ENCODE data around the gene CCDC148.

DNA sequence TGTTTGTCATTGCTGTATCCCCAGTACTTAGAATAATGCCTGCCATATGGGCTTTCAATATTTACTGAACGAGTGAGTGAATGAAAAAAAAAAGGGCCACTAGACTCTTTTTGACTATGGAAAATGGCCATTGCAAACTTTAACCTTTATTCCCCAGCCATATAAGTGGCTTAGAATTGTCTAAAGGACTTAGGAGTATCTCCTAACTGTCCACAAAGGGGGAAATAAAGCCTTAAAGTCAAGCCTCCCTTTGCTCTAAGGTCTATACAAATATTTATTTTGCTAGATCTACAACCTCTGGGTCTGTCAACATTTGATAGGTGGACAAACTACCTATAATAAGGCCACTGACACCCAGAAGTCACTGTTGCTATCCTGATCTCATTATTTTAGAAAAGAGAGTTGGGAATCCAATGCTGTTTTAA, 329.2 kb downstream of the CCDC148 start:
- TF ChIP-seq EP300 (IDR thresholded peaks at IDR 0.05; ENCODE audit: borderline replicate concordance) (no peak), REST (IDR thresholded peaks at IDR 0.05; ENCODE audit: low read depth) (no peak), YY1 (IDR thresholded peaks at IDR 0.05; ENCODE audit: low read depth) (no peak), TEAD4 (IDR thresholded peaks at IDR 0.05) (no peak), CEBPB (IDR thresholded peaks at IDR 0.05) (no peak), CREB1 (IDR thresholded peaks at IDR 0.05; ENCODE audit: low read depth) (no peak), NFIC (IDR thresholded peaks at IDR 0.05) (no peak), FOXM1 (IDR thresholded peaks at IDR 0.05; ENCODE audit: borderline replicate concordance, low read depth) (no peak), USF1 (IDR thresholded peaks at IDR 0.05) (no peak), RAD21 (IDR thresholded peaks at IDR 0.05; ENCODE audit: low read depth) (no peak), ZBTB7A (IDR thresholded peaks at IDR 0.05; ENCODE audit: low read depth) (no peak), TAF1 (IDR thresholded peaks at IDR 0.05; ENCODE audit: low read depth) (no peak), TCF12 (IDR thresholded peaks at IDR 0.05; ENCODE audit: low read depth) (no peak)
- TF ChIP-seq, protein P1, sequence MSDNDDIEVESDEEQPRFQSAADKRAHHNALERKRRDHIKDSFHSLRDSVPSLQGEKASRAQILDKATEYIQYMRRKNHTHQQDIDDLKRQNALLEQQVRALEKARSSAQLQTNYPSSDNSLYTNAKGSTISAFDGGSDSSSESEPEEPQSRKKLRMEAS (IDR thresholded peaks at IDR 0.05), result no peak

All from Ishikawa (cell line).